DMS153 (cell line): Measurements from ENCODE around the gene WHRN.
A peak's percentile ranks its signal among the peaks of the same experiment; 100 is the strongest.

Experiments
- DNase-seq: peaks from one replicate; lab custom pipeline; 2025; lab: John Stamatoyannopoulos, UW

The WHRN gene

GRCh38 chr9:114491430-114492003 lies 13.8 kb downstream of the WHRN start:
- DNase-seq: no peak

- DNase-seq: no peak
Observed at GRCh38 chr9:114489928-114490327, 15.3 kb downstream of the WHRN start.

GRCh38 chr9:114488398-114489129 lies 16.7 kb downstream of the WHRN start:
- no peak for DNase-seq

GRCh38 chr9:114487607-114488300 lies 17.5 kb downstream of the WHRN start:
- peak; percentile 53 for DNase-seq

- DNase-seq: no peak
Observed at GRCh38 chr9:114486205-114486963, 18.9 kb downstream of the WHRN start.

- DNase-seq: no peak
Observed at GRCh38 chr9:114484854-114485443, 20.3 kb downstream of the WHRN start.

GRCh38 chr9:114484215-114484853 lies 20.9 kb downstream of the WHRN start:
- no peak for DNase-seq

GRCh38 chr9:114483499-114483898 lies 21.8 kb downstream of the WHRN start:
- no peak for DNase-seq

- DNase-seq: no peak
Observed at GRCh38 chr9:114482593-114482992, 22.7 kb downstream of the WHRN start.

GRCh38 chr9:114481789-114482188 lies 23.5 kb downstream of the WHRN start:
- no peak for DNase-seq

GRCh38 chr9:114480746-114481435 lies 24.4 kb downstream of the WHRN start:
- no peak for DNase-seq

- no peak for DNase-seq
Observed at GRCh38 chr9:114478871-114479270, 26.4 kb downstream of the WHRN start.

GRCh38 chr9:114478459-114478858 lies 26.8 kb downstream of the WHRN start:
- DNase-seq: no peak

GRCh38 chr9:114477642-114478041 lies 27.6 kb downstream of the WHRN start:
- no peak for DNase-seq

GRCh38 chr9:114476891-114477469 lies 28.3 kb downstream of the WHRN start:
- no peak for DNase-seq

GRCh38 chr9:114475412-114476135 lies 29.7 kb downstream of the WHRN start:
- no peak for DNase-seq

GRCh38 chr9:114474425-114474824 lies 30.8 kb downstream of the WHRN start:
- no peak for DNase-seq

GRCh38 chr9:114473447-114473801 lies 31.8 kb downstream of the WHRN start:
- no peak for DNase-seq

- no peak for DNase-seq
Observed at GRCh38 chr9:114472765-114473446, 32.4 kb downstream of the WHRN start.
